Effector CD4-positive, alpha-beta T cell (primary cell): Measurements from ENCODE around the gene NRG2. TPM values are rescaled to one million over a fixed set of nuclear protein-coding genes. Genes with fewer than 3 reads are reported as not detected.
A peak's percentile ranks its signal among the peaks of the same experiment; 100 is the strongest.

Experiments
- DNase-seq: peaks from one replicate; pipeline ENCODE4 v3.0.0-alpha.2; 2020
- total RNA-seq: gene quantifications from one replicate; lab custom pipeline; 2026; lab: John Stamatoyannopoulos, UW

NRG2 gene
- not detected for total RNA-seq

DNA sequence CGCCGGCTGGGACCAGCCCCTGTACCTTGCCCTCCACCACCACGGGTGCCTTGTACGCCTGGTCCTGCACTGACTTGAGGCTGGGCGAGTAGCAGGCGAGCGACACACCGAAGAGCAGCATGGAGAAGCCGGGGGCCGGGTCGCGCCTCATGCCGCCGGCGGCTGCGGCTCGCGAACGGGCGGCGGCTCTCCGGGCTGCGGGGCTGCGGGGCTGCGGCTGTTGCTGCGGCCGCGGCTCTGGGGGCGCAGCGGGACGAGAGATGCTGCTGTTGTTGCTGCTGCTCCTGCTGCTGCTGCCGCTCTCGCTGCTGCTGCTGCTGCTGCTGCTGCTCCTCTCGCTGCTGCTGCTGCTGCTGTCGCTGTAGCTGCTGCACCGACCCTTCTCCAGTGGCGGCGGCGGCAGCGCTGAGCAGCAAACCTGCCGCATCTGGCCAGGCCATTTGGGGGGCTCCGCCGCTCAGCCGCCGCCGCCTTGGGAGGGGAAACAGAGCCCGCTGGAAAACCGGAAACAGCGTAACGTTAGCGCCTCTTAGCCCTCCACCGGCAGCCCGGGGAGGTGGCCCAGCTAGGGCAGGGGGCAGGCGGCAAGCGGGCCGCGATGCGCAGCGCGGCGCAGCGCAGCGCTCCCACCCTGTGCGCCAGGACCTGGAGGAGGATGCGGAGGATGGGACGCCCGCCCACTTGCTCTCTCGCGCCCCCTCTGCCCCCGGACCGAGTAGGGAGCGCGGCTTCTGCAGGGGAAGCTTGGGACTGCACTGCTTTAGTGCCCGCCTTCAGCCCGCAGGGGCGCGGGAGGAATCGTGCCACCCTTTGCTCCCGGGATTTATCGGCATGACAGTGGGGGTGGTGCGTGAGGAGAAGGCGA is at the start of gene NRG2:
TSS of gene NRG2 (minus strand) at position 657 of the 865 bp plus-strand sequence.
- DNase-seq: peak; percentile 46

DNA sequence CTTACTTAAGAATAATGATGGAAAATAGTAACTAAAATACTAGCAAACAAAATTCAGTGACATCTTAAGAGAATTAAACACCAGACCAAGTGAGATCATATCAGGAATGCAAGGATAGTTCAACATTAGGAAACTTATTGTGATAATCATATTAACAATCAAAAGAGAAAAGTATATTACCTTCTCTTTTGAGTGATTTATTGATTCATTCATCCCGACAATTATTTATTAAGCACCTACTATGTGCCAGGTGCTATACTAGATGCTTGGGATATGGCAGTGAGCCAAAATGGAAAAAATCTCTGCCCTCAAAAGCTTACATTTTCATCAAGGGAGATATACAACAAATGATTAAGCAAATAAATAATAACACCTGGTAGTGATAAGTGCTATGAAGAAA is 47.2 kb upstream of the NRG2 start:
- no peak for DNase-seq

- no peak for DNase-seq
These were observed 41.4 kb upstream of the NRG2 start for GRCh38 chr5:140084541-140084940.

DNA sequence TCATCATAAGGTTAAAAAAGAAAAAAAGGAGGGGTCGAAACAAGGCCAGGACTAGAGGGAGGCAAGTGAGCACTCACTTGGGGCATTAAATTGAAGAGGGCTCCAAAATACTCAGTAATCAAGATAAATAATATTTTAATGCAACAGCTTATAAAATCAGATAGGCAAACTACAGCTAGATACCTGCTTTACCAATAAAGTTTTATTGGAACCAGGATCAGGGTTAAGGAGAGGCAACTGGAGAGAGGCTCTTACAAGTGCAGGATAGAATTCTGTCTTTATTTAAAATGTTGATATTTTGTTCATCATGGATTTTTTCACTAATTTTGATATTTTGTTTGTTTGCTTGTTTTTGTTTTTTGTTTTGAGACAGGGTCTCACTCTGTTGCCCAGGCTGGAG is 40.6 kb upstream of the NRG2 start:
- no peak for DNase-seq

- no peak for DNase-seq
These were observed 40.0 kb upstream of the NRG2 start for GRCh38 chr5:140083120-140083519.

DNA sequence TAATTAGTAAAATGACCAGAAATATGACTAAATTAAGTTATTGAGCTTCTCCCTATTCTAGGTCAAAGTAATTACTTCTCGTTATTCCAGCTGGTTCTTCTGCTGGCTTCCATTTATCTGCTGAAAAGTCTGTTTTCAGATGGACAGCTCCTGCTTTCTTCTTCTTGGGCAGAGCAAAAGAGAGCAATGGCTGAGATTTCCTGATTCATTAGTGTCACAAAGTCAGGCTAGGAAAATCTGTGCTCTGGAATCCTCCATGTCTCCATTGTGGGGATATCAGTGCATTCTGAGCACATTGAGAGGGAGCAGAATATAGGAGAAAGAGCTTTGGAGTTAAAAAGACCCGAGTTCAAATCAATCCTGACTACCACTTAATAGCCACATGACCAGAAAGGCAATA is 33.7 kb upstream of the NRG2 start:
- DNase-seq: no peak

DNA sequence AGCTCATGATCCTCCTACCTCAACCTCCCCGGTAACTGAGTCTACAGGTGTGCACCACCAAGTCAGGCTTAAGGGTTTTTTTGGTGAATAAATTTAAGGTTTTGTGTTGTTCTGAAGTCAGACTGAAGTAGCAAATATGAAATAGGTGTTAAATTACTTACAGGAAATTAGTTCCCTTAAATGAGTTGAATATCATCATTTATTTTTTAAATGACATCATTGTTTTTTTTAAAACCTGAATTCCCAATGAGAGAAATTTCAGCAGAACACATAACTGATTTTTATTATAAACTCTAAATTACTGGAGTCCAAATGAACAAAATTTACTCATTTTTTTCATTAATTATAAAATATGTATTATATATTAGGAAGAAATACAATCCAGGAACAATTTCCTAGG is 33.0 kb upstream of the NRG2 start:
- no peak for DNase-seq

GRCh38 chr5:140075371-140075770 is 32.3 kb upstream of the NRG2 start:
- DNase-seq: no peak

DNA sequence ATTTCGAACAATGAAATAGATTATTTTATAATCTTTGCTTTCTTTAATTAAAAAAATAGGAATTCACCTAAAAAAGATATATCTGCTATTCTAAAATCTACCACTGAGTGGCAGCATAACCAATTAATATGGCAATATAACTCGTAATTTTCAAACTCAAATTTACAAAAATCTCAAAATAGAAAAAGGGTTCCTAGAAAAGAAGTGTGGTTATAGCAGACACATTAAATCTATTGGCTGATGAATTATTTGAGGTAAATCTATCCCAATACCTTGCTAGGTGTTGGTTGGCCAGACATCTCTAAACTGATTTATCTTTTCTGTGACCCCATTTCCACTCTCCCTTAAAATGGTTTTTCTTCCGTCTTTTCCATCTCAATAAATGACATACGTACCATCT is 30.2 kb upstream of the NRG2 start:
- DNase-seq: no peak

- DNase-seq: no peak
These were observed 29.7 kb upstream of the NRG2 start for GRCh38 chr5:140072812-140073211.

- DNase-seq: no peak
These were observed 17.7 kb upstream of the NRG2 start for GRCh38 chr5:140060816-140061215.

- no peak for DNase-seq
These were observed 15.3 kb upstream of the NRG2 start for GRCh38 chr5:140058212-140058932.

GRCh38 chr5:140056880-140057279 is 13.8 kb upstream of the NRG2 start:
- no peak for DNase-seq

DNA sequence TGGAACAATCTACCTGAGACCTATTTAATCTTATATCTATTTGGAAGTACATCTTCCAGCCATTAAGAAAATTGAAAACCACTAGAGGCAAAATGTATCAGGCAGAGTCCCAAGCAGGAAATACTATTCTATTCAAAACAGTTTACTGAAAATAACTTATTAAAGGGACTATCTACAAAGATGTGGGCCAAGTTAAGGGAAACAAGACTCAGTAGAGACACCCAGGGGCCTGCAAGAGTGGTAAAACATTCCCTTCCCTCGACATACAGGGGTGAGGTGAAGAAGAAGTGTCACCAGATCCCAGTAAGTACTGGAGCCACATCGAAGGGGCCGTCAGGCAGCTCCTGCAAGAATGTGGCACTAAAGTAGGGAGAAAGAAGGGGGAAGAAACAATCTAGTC is 12.1 kb upstream of the NRG2 start:
- DNase-seq: no peak

GRCh38 chr5:140054086-140054689 is 11.1 kb upstream of the NRG2 start:
- DNase-seq: no peak

GRCh38 chr5:140051950-140052349 is 8.9 kb upstream of the NRG2 start:
- DNase-seq: no peak

DNA sequence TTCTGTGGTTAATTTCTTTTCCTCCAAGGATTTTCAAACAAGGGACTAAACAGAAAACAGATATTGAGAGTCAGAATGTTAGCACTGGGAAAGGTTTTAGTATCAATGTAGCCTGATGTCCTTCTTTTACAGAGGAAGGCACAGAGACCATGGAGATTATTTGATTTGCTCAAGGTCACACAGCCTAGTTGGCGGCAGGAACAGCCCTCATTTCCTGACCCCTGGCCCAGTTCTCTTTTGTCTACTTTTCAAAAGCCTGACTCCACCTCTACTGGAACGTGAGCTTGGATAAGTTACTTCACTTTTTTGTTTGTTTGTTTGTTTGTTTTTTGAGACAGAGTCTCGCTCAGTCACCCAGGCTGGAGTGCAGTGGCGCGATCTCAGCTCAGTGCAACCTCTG is 6.6 kb upstream of the NRG2 start:
- no peak for DNase-seq

DNA sequence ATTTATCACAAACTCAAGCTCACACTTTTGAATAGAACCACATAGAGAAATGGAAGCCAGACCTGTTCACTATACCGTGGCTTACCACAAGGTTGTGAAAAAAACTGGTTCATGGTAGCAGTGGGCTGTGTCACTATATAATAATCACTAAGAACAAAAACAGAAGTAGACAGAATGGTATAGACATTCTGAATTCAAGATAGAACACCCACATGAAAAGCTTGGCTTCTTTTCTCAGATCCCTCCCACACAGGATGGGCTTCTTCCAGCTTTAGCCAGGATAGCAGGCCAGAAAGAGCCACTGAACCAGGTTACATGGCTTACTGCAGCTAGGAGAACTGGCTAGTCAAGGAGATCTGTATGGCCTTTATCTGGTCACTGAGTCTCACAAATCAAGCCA is 6.1 kb upstream of the NRG2 start:
- no peak for DNase-seq

GRCh38 chr5:140044041-140044440 is 942 bp upstream of the NRG2 start:
- DNase-seq: no peak

GRCh38 chr5:140043508-140043872 is 391 bp upstream of the NRG2 start:
- no peak for DNase-seq

DNA sequence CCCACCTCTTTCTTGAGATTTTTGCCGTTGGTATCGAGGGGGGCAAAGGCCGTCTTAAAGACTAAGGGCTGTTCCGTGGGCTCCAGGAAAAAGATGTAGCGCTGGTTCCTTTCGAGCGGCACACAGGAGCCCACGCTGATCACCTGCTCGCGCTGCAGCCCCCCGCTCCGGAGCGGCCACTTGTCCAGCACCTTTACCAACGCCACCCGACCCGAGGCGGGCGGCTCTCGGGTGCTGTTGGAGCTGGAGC is 781 bp downstream of the NRG2 start:
- no peak for DNase-seq

DNA sequence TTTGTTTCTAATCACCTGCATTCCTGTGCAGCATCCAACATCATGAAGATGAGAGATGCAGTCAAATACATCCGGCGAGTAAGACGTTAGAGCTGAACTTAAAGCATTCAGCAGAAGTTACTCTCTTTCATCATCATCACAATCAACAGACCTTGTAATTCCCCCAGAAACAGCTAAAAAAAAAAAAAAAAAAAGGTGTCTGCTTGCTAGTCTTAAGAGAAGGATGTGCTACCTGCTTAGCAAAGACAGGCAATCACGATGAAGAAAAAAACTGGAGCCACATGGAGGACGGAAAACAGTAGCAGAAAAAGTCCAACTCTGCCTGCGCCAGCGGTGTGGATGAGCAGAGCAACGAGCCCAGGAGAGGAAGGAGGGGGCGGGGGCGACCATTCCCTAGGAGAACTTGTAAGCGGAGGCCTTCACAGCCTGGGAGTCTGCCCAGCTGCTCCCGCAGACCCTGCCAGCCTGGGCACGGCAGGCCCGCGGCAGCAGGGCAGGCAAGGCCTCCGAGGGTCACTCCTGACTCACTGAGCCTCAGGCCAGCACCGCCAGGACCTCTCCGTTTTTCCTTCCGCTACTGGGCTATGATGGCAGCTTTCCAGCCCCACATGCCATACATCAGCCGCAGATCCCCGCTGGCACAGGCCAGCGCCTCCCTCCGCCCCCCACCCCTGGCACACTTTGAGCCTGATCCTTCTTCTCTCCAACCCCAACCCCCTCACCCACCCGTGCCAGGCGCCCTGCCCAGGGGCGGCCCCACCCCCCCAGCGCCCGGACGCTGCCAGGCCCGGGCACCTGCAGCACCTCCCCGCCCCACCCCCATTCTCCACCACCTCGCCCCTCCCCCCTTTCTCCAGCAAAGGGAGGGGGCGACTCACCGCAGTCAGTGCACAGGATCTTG is 1.4 kb downstream of the NRG2 start:
- no peak for DNase-seq

- DNase-seq: no peak
These were observed 2.0 kb downstream of the NRG2 start for GRCh38 chr5:140041099-140041491.
